WI38 (cell line): ENCODE results near the gene BANF2.

ENCODE experiments used
- H3K4me3 ChIP-seq: 2 replicates; pipeline ENCODE4 v1.5.1; 2011; ENCODE audit warnings: low read depth, mild to moderate bottlenecking, control low read depth, low read length
- CTCF ChIP-seq: IDR thresholded peaks from 2 replicates; pipeline ENCODE4 v1.5.1; 2012; ENCODE audit warnings: low read depth, mild to moderate bottlenecking, control low read depth, low read length

BANF2 gene

DNA sequence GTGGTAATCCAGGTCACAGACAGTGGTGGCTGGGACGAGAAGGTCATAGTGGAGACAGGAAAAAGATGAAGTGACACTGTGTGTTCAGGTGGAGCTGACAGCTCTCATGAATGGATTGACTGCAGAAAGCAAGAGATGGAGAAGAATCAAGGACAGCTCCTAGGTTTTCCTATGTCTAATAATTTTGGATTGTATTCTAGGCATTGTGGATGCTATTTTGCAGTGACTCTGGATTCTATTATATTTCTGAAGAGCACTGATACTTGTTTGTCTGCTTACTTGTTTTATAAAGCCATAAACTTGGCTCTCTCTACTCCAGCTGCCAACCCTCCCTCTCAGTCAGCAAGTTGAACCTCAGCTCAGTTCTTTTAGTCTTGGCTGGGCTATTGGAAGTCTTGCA lies 58.7 kb downstream of the BANF2 start:
- no peak for TF ChIP-seq CTCF
- H3K4me3 ChIP-seq = no peak overlapping the region

DNA sequence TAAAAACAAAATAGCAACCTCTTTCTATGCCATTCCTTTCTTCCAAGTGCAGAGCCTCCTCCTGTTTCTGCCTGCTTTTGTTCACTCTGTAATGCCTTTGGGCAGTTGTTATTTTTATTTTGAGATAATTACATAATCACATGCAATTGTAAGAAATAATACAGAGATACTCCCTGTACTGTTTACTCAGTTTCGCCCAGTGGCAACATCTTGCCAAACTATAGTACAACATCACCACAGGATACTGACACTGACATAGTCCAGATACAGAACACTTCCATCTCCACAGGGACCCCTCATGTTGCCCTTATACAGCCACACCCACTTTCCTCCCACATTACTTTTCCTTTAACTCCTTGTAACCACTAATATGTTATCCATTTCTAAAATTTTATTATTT lies 59.7 kb downstream of the BANF2 start:
- no peak overlapping the region for H3K4me3 ChIP-seq
- TF ChIP-seq CTCF = no peak

GRCh38 chr20:17761604-17762003 lies 61.8 kb downstream of the BANF2 start:
- H3K4me3 ChIP-seq = no peak overlapping the region
- TF ChIP-seq CTCF = no peak

GRCh38 chr20:17762243-17762872 lies 62.6 kb downstream of the BANF2 start:
- no peak overlapping the region for H3K4me3 ChIP-seq
- no peak for TF ChIP-seq CTCF

- H3K4me3 ChIP-seq = no peak overlapping the region
- TF ChIP-seq CTCF = no peak
Measured at GRCh38 chr20:17762873-17763557, 63.2 kb downstream of the BANF2 start.

- H3K4me3 ChIP-seq = no peak overlapping the region
- TF ChIP-seq CTCF = no peak
Measured at GRCh38 chr20:17765017-17765416, 65.3 kb downstream of the BANF2 start.

- no peak for TF ChIP-seq CTCF
- no peak overlapping the region for H3K4me3 ChIP-seq
Measured at GRCh38 chr20:17765584-17765983, 65.8 kb downstream of the BANF2 start.
